AG09309 (cell line): ENCODE data around the gene EPN1.

Experiments used
- DNase-seq: peaks from one replicate; pipeline ENCODE4 v3.0.0-alpha.2; 2010; ENCODE audit warnings: low read depth
- H3K4me3 ChIP-seq: 2 replicates; pipeline ENCODE4 v1.5.1; 2011; ENCODE audit warnings: mild to moderate bottlenecking, low read depth, low read length, moderate library complexity; ENCODE audit not compliant: control insufficient read depth
- TF ChIP-seq, protein P1 (sequence below): IDR thresholded peaks from 2 replicates; pipeline ENCODE4 v1.5.1; 2011; ENCODE audit warnings: mild to moderate bottlenecking, low read depth, low read length, inconsistent platforms; ENCODE audit not compliant: insufficient read depth, control insufficient read depth; ENCODE audit errors: missing control alignments

The EPN1 gene

DNA sequence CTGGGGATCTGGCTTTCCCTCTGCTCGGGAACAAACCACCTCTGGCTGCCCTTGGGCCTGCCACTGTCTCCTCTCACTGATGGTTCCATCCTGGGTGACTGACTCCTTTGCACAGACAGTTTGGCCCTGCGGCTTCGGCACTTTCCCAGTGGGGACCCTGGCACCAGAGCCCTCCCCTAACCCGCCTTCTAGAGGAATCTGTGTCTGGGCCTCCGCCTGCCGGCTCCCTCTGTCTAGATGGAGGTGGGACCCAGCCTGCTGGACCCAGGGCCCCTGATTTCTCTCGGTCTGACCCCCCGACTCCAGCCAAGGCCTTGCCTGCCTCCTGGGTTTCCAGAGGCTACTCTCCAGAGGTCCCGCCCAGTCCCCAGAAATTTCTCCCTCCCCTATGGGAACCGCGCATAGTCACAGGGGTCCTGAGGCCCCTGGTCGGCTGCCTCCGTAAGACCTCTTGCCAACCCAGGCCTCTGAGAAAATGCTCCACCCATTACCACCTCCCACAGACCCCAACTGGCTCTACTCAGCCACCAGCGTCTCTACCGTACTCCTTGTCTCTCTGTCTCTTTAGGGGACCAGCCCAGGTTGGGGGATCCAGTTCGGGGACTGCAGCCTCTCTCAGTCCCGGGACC, 24.3 kb upstream of the EPN1 start:
- TF ChIP-seq, protein P1, sequence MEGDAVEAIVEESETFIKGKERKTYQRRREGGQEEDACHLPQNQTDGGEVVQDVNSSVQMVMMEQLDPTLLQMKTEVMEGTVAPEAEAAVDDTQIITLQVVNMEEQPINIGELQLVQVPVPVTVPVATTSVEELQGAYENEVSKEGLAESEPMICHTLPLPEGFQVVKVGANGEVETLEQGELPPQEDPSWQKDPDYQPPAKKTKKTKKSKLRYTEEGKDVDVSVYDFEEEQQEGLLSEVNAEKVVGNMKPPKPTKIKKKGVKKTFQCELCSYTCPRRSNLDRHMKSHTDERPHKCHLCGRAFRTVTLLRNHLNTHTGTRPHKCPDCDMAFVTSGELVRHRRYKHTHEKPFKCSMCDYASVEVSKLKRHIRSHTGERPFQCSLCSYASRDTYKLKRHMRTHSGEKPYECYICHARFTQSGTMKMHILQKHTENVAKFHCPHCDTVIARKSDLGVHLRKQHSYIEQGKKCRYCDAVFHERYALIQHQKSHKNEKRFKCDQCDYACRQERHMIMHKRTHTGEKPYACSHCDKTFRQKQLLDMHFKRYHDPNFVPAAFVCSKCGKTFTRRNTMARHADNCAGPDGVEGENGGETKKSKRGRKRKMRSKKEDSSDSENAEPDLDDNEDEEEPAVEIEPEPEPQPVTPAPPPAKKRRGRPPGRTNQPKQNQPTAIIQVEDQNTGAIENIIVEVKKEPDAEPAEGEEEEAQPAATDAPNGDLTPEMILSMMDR, result no peak
- no peak overlapping the region for H3K4me3 ChIP-seq
- DNase-seq, result no peak

DNA sequence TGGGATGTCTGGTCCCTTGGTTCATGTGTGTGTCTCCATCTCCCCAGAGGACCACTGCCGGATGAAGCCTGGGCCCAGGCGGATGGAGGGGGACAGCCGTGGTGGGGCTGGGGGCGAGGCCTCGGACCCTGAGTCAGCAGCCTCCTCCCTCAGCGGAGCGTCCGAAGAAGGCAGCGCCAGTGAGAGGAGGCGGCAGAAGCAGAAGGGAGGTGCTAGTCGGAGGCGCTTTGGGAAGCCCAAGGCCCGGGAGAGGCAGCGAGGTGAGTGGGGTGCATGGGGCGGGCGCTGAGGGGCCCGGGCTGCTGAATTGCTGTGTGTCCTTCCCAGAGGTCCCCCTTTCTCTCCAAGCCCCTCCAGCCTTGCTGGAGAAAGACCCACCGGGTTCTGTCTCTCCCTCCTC, 23.8 kb upstream of the EPN1 start:
- TF ChIP-seq, protein P1, result no peak

DNA sequence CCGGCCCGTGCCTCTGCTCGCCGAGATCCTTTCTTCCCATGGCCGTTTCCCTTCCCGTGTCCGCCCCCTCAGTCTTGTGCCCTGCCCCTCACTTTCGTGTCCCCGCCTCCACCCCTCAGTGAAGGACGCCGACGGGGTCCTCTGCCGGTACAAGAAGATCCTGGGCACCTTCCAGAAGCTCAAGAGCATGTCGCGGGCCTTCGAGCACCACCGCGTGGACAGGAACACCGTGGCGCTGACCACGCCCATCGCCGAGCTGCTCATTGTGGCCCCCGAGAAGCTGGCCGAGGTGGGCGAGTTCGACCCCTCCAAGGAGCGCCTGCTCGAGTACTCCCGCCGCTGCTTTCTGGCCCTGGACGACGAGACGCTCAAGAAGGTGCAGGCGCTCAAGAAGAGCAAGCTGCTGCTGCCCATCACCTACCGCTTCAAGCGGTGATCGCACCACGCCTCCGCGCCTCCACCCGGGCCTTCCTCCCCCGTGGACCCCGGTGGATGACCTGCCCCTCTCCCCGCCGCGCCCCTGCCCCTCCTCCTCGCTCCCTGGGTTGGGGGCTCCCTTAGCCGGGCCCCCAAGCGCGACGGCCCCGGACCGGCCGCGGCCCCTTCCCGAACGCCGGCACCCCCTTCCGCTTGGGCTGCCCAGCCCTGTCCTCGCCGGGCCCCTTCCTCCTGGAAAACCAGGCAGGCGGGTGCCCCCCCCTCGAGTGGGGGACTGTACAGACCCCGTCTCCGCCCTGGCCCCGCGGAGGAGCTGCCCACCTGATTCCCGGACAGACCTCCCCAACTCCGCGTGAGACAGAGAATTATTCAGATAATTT, 22.5 kb upstream of the EPN1 start:
- TF ChIP-seq, protein P1, result no peak
- DNase-seq, result no peak
- no peak overlapping the region for H3K4me3 ChIP-seq

More for the DNA sequence above, 23.8 kb upstream of the EPN1 start:
- no peak for DNase-seq
- H3K4me3 ChIP-seq, result no peak overlapping the region

DNA sequence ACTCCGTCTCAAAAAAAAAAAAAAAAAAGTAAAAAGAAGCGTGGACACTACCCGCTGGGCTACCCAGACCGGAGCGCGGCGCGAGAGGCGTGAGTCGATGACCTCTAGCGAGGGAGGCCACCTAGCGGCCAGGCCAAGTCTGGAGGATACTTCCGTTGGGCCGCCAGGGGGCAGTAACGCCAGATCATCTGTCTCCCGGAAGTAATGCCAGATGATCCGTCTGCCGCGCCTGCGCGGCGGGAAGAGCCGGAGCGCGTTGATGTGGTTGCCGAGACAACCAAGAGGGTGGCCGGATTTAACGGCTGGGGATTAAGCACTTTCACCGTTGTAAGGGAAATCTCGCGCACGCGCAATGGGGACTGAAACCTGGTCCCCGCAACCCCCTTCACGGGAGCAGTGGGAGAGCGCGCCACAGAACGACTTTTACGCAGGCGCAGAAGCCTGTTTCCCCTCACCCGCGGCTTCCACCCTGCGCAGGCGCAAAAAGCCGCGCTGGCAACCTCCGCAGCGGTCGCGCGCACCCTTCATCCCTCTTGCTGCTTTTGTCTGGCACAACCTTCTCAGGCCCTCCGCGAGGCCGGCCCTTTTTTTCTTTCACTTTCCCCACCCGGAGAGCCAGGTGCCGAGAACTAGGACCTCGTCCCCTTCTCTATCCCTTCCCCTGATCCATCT, 21.2 kb upstream of the EPN1 start:
- TF ChIP-seq, protein P1, result peak; percentile 100
- peak overlapping the region; percentile 76 for H3K4me3 ChIP-seq
- DNase-seq, result peak; percentile 97

DNA sequence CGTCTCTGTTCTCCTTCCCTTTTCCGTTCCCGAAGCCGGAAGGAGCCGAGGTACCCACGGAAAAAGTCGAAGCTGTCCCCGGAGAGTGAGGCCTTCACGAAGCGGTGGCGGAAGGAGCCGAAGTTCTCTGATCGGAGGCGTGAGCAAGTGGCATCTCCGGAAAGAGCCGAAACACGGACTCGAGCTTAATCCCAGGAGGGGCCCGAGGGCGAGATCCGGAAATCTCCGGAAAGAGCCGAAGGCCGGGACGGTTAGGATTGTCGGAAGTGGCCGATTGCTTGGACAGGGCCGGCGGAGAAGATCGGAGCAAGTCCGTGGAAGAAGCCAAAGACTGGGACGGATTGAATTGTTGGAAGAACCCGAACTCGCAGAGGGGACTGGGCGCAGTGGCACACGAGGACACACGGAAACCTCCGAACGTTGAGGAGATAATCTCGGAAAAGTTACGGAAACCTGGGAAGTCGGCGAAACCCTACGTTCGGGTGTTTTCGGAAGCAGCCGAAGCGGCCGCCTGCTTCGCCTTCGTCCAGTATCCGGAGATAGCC, 20.6 kb upstream of the EPN1 start:
- DNase-seq, result peak; percentile 97
- H3K4me3 ChIP-seq, result peak overlapping the region; percentile 76
- TF ChIP-seq, protein P1, result no peak

DNA sequence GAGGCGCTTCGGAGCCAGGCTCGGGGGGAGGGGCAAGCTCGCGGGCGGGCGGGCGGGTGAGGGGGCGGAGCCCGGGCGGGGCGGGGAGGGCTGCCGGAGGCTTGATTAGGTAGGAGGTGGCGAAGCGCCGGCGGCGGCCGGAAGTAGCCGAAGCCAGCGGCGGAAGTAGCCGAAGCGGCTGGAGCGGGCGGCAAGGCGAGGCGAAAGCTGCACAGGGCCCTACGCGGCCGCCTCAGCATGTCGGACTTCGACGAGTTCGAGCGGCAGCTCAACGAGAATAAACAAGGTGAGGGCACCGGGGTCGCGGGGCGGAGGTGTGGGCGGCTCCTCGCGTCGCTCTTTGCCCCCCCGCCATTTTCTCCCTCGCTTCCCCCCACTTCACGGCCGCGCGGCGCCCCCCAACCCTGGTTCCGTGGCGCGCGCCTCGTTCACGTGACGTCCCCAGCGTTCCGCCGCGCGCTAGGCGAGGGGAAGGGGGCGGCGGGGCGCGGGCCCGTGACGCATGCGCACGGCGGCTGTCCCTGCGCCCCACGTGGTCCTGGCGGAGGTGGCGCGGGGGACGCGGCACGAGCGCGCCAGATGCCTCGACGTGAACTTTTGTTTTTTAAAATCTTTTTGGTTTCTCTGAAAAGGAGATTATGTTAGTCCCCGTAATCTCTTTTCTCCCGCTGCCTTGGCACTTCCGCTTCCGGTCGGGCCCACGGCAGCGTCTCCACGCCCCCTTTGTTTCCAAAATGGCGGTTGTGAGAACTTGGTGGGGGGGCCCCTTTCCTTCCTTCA, 20.0 kb upstream of the EPN1 start, which contains the start of gene U2AF2:
U2AF2 (plus strand) TSS at position 168 of the 780 bp plus-strand sequence; CDS start at position 238, 70 bp downstream.
- peak within 1 kb of the TSS; percentile 80 for H3K4me3 ChIP-seq
- TF ChIP-seq, protein P1, result no peak
- no peak for DNase-seq
